GM19468 (cell line): ENCODE data around the gene TNF.
"Not testable (repeated sequence)": the region's sequence is repeated elsewhere in the genome, so short reads cannot be mapped to it uniquely, and the experiment has no call there.

Experiments used
- ATAC-seq: cut with Tn5 transposase; IDR thresholded peaks from one replicate; pipeline ENCODE4 v1.9.1; 2021; ENCODE audit warnings: mild to moderate bottlenecking, moderate library complexity, moderate number of reproducible peaks; ENCODE audit not compliant: unreplicated experiment; ENCODE audit errors: extremely low read depth

Gene TNF

DNA sequence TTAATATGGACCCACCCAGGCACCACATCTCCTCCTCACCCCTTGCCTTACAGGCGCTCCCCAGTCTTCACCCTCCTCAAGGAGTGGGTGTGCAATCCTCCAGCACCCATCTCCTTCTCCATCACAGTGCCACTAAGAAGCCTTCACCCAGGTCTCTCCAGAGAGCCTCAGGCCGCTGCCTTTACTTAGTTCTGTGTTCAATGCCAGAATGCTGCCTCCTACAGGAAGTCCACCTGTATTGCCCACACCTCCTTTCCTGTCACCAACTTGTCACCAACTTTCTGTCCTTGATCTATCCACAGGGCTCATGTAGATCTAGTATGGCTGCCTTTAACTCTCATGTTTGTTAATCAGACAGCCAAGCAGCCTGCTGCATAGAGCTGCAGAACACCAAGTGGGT, 10.1 kb downstream of the TNF start:
- no peak for ATAC-seq

DNA sequence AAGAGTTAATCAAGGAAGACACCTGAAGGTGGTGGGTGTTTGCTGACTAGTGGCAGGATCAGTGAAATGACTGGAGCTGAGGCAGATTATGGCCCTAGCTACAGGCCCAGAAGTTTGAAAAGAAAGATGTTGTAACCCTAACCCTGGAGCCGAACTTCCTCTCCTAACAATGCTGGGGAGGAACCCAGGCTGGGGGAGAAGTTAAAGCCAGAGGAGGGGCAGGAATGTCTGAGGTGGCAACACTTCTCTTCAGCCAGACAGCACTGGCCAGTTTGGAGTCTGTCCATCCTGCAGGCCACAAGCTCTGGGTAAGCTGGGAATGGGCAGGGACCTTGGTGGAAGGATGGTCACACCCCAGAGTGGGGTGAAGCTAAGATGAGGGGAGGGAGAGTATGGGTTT, 10.6 kb downstream of the TNF start, which contains the start of gene LST1:
TSS of gene LST1 (plus strand) at position 270 of the 400 bp plus-strand sequence. CDS start 1,023 bp downstream, outside the sequence.
- ATAC-seq, result no peak

DNA sequence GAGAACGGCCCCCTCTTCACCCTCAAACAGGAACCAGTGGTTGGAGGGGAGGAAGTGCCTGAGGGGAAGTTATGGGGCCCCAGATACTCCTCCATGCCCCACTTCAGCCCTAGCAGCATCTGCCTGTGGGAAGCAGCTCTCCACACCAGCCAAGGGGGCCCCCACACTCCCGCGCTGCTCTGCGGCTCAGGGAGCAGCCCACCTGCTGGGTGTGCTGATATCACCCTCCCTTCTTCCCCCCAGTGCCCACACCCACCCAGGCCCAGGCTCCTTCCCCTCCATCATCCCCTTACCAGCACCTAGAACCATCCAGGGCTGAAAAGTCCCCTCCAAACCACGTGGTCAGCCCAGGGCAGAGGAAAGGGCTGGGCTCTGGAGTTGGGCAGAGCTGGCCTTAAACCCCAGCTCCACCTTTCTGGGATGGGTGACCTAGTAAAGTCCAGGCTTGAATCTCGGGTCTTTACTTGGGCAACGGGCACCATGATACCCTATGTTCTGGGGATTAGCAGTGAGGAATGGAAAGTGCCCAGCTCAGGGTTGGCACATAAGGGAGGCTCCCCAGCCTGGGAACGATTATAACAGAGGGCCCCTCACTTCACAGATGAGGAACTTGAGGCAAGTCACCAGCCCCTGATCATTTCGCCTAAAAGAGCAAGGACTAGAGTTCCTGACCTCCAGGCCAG, 11.4 kb downstream of the TNF start:
- ATAC-seq, result no peak

DNA sequence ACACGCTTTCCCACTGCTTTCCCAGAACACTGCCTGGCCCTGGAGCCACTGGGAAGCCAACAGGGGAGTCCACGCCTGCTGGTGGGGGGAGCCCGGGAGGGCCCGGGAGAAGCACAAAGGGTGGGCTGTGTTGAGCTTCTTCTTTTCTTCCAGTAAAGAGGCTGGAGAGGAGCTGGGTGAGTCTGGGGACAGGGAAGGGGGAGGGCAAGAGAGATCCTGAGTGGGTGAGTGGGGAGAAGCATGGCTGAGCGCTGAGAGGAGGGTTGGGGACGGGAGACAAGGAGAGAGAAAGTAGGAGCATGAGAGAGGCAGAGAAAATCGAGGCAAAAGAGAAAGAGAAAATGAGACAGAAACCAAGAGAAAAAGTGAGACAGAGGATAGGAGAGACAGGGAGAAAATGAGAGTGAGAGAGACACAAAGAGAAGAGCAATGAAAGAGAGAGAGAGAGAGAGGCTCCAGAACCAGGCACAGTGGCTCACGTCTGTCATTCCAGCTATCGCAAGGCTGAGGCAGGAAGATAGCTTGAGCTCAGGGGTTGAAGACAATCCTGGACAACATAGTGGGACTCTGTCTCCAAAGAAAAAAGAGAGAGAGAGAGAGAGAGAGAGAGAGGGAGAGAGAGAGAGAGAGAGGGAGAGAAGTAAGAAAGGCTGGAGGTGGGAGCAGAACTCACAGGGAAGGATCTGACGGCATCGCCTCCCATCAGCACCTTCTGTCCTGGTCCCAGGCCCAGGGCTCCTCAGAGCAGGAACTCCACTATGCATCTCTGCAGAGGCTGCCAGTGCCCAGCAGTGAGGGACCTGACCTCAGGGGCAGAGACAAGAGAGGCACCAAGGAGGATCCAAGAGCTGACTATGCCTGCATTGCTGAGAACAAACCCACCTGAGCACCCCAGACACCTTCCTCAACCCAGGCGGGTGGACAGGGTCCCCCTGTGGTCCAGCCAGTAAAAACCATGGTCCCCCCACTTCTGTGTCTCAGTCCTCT, 12.7 kb downstream of the TNF start:
- ATAC-seq, result no peak

DNA sequence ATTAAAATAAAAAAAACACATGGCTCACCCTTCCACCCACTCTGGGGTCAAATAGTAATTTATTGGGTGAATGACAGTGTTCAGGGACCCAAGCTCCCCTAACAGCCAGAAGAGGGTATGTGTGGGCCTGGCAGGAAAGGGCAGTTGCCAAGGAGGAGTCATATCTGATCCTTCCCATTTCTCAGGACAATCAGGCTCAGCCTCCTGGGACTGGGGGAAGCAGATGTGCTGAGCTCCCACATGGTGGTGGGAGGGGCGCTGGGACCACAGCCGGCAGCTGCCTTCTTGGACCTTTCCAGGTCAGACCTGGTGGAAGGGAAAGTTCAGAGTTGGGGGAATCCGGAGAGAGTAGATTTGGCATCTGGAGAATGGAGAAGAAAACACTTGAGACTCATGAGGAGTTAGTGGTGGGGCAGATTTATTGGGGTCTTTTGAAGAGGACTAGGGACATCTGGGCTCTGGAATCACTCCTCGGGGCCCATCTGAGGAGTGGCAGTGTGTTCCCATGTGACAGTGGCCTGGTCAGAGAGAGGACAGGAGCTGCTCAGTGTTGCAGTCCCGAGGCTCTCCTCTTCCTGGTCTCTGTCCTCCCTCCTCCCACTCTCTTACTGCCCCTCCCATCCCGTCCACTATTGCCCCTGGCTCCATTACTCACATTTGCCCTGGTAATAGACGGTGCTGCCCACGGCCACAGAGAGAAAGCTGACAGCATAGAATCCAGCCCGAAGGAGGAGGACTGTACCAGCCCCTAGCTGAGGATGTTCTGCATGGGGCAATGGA, 13.7 kb downstream of the TNF start:
- ATAC-seq, result no peak

DNA sequence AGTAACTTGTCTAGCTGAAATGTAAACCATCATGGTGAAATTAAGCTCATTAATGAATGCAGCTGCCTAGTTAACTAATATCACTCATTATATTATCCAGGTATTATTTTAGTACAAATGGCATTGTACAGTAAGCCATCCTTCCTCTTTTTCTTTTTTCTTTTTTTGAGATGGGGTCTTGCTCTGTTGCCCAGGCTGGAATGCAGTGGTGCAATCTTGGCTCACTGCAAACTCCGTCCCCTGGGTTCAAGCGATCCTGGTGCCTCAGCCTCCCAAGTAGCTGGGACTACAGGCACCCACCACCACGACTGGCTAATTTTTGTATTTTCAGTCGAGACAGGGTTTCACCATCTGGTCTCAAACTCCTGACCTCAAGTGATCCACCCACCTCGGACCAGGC, 15.3 kb downstream of the TNF start:
- ATAC-seq, result not testable (repeated sequence)

DNA sequence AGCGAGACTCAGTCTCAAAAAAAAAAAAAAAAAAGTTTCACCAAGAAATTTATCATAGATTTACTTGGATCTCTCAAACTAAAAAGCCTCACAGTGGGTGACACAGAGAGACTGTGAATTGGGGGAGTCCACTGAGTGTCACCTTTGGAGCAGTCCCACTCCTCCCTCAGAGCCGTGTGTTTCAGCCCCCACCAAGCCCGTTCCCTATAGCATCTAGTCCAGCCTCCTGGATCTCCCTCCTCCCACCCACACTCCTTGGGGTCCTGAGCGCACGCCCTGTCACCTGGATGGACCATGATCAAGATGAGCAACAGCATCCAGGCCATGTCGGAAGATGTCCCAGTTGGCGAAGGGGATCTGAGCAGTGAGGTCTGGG, 17.0 kb downstream of the TNF start:
- ATAC-seq, result no peak

DNA sequence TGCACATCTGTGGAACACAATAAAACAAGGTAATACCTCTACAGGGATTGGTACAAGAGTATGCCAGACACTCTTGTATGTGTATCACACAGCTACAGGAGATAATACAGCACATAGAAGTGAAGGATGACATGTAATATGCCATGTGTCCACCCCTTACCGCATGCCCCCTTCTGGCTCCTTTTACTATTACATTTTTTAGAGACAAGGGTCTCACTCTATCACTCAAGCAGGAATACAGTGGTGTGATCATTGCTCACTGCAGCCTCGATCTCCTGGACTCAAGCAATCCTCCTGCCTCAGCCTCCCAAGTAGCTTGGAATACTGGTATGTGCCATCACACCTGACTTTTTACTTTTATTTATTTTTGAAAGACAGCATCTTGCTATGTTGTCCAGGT, 21.6 kb downstream of the TNF start:
- ATAC-seq, result no peak

DNA sequence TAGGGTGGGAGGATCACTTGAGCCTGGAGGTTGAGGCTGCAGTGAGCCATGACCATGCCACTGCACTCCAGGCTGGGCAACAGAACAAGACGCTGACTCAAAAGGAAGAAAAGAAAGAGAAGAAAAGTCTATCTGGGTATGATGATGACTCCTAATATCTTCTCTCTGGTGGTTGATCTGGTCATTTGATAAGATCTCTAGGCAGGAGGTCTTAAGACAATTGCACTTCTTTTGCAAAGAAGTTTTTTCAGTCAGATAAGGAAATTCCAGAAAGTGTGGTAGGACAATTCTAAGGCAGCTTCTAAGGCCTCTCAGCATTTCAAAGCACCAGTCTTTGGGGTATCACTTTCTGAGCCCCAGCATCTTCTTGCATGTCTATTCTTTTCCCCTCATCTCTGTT, 32.0 kb downstream of the TNF start:
- no peak for ATAC-seq

DNA sequence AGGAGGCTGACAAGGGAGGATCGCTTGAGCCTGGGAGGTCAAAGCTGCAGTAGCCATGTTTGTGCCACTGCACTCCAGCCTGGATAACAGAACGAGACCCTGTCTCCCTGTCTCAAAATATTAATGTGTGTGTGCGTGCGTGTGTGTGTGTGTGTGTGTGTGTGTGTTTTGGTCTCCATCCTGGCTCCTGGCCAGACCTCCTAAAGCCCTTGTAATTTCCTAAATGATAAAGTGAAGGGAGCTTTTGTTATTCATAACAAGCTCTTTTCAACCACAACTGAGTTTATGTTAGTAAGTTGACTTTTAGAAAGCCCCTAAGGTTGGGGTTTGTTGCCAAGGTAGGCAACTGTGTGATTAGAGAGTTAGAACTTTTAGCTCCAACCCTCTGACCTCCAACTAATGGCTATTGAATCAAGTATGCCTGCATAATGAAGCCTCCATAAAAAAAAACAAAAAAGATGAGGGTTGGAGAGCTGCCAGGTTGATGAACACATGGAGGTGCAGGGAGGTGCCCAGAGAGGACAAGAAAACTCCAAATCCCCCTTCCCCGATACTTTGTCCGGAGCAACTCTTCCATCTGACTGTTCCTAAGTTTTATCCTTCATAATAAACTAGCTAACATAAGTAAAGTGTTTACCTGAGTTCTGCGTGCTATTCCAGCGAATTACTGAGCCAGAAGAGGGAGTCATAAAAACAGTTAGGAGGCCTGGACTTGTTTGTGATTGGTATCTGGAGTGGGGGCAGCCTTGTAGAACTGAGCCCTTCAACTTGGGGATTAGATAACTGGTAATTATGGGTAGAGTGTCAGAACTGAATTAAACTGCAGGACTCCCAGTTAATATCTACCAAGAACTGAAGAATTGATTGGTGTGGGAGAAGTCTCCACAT, 34.4 kb downstream of the TNF start:
- ATAC-seq, result no peak

DNA sequence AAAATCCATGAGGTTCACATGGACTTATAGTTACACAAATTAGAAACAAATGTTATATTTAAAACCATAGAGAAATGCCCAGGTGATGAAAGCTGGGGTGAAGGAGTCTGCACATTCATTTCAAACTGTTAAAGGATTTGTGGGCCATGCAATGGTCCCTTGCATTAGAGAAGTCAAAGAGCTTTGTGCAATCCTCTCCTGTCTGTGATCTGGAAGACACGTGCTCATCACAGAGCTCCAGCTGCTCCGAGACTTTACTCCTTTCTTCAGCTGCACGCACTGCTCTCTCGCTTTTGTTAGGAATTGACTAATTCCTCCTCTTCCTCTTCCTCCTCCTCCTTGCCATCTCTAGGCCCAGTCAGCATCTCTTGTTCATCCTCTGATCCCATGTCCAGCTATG, 35.6 kb downstream of the TNF start:
- ATAC-seq, result no peak

DNA sequence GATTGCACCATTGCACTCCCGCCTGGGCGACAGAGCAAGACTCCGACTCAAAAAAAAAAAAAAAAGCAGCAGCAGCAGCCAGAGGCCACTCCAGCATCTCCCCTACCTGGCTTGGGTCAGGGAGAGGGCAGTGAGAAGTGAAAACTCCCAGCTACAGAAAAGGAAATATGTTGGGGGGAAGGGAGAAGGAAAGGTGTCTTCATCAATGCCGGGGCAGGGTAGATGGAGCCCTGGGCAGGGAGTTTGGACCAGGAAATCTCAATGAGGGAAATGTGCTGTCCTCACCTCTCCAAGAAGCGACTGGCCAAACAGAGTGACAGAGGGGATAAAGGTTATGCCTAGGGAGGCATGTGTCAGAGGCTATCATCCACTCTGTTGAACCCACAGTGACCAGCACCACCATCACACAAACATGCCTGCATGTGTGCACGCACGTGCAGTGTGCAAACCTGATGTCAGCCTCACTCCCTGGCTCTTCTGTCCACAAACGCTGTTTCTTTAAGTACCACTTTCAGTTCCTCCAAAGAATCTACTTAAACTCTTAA, 38.8 kb downstream of the TNF start:
- no peak for ATAC-seq

DNA sequence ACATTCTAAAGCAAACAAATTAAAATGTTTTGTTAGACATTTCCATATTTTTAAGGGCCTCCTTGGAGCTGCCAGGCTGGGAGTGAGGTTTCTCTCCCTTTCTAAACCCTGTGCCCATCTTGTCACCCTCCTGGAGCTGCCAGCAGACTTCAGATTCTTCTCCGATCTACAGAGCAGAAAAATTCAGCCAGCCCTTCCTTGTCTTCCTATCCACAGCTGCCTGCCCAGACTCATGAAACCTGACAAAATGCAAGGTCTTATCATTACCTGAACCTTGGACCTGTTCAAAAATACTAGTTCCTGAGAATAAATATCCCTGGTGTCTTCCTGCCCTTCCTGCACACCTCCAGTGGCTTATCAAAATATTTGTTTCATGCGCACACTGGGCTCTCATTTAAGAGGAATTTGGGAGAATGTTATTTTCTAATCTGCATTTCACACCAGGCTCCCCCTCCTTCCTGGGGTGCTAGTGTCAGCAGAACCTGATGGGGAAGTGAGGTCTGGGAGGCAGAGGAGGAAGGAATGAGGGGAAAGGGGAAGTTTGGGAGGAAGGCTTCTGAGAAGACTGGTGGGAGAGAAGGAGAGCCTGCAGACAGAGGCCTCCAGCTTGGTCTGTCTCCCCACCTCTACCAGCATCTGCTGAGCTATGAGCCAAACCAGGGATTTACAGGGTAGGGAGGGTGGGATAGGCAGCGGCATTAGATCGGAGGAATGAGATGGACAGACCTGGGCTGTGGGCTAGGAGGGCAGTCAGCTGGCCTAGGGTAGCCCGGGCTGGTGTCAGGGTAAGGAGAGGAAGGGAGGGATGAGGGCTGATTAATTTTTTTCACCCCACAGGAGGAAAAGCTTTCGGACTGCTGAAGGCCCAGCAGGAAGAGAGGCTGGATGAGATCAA, 39.6 kb downstream of the TNF start, which contains the start of gene AIF1:
TSS of gene AIF1 (plus strand) at position 551 of the 895 bp plus-strand sequence. CDS start at position 647, 96 bp downstream.
- no peak for ATAC-seq

DNA sequence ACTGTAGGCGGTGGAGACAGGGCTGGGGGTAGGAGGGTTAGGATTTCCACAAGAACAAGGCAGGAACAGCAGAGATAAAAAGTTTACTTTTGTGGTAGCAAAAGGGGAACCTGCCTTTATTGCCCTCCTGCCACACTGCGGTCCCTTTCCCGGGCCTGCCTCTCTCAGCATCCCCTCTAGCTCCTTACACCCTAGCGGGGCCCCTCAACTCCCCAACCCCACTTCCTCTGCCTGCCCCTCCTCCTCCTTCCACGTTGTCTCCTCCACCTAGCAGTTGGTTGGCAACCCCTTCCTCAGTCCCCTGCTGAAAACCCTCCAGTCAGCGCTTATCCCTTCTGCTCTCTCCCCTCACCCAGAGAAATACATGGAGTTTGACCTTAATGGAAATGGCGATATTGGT, 40.4 kb downstream of the TNF start:
- ATAC-seq, result no peak

DNA sequence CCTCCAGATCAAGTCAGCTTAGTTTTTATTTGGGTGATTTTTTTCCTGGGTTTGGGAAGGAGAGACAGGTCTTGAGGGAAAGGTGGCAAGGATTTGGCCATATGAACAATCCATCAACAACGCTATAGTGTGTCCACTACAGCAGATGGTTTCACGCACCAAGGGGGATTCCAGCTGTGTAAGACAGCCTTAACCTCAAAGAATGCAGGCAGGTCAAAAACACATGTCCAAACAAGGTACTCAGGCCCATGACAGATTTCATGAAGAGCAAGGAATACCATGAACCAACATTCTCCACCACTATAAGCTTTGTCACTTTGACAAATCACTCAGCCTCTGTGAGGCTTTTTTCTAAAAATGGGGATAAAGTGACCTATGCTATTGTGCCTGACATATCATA, 41.6 kb downstream of the TNF start:
- ATAC-seq, result no peak

DNA sequence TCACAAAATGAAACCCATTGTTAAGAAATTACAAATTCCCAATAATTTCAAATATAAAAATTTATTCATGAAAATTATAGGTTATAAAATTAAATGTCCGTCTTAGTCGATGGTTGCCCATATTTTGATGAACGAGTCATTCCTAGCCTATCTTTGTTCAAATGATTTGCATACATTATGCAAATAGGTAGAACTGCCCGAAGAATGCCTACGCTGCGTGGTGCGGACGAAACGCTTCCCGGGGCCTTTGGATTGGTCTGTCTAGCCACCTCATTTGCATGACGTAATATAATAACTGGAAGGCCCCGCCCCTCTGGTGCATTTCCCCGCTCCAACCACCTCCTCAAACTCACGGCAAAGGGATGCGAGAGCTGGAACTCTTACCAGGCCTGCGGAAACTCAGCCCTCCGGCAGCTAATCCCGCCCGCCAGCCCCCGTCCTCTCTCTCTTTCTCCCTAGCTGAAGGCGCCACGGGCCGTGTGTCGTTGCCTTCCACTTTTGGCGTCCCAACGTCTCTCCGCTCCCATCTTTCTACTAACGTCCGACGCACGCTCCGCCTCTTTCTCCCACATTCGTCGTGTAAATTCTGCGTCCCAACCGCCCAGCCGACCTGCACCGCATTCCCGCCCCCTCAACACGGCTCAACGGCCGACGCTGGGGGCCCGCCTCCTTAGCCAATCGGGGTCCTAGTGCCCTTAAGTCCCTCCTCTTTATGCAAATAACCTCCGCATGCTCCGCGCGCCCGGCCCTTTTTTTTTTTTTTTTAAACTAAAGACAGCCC, 44.6 kb downstream of the TNF start:
- ATAC-seq, result peak; percentile 77

DNA sequence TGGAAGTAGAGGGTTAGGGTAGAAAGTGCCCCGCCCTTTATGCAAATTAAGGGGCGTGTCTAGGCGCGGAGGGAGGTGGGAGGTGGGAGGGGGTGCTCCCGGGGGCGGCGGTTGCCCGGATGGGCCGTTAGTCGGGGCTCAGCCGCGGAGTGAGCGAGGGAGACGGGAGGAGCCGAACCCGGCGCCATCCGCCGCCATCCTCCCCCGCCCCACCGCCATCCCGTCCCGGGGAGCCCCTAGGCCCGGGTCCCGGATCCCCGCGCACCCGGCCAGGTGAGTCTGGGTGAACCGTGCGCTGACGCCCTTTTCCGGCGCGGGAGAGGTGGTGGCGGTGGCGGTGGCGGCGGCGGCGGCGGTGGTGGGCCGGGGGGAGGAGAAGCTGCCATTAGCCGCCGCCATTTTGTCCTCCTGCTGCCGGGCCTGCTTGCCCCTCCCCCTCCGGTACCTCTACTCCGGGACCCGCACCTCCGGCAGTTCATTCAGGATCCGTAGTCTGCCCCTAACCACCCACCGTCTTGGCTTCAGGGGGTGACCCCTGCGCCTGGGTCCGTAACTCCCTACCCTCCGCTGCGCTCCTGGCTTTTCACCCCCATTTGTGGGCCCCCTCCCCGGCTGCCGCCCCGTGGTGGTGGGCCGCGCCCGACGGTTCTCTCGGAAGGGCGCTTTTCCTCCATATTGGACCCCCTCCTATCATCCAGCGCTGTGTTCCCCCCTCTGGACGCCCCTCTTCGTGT, 45.4 kb downstream of the TNF start, which contains the start of gene PRRC2A:
TSS of gene PRRC2A (plus strand) at position 130 of the 734 bp plus-strand sequence. CDS start 2,075 bp downstream, outside the sequence.
- ATAC-seq, result no peak
